ENCODE results near the gene SRSF4. TPM values are rescaled to one million over a fixed set of nuclear protein-coding genes. Genes with fewer than 3 reads are reported as not detected.
A peak's percentile ranks its signal among the peaks of the same experiment; 100 is the strongest.

Gene SRSF4
- total and polyA plus RNA-seq, 9 of the 15 experiments (the other 6 are each of a cell fraction or from before 2014, with no cell fraction given): 15.9 to 132 (median 82.0) TPM

DNA sequence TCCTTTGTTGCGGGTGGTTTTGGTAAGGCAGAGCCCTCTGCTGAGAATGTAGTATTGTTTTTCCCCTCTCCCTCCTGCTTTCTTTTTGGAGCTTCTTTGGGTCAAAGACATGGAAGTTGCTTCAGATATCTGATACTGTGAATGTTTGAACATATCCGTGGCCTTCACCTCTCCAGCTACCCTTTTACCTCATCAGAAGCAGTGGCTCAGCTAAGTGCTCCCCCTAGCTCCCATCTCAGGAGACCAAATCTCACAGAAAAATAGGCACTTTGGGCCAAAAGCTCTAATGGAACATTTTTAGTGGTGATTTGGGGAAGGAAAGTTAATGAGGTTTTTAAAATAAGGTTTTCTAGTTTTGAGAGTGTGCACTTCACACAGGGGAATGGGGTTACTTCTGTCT is 64.3 kb downstream of the SRSF4 start:
- Histone ChIP-seq H4K20me1 (replicated peaks; ENCODE audit: control insufficient read depth, insufficient read depth, low read length) (no peaks in the 10 kb centered on the region), H3K27me3 (ENCODE audit: control insufficient read depth in 2 of 2, insufficient read depth in 2 of 2, low read length in 2 of 2) (no peaks in the 10 kb centered on the region), H3K9me1 (ENCODE audit: control insufficient read depth, insufficient read depth, low read length) (no peaks in the 10 kb centered on the region), H3K4me2 (ENCODE audit: insufficient read depth, low read length) (no peak overlapping the region), H3K9ac (ENCODE audit: insufficient read depth in 1 of 2, low read depth in 2 of 2, low read length in 2 of 2) (no peak overlapping the region), H3K36me3 (ENCODE audit: control insufficient read depth, insufficient read depth, low read length) (peaks cover 68% of the 10 kb centered on the region), H3K4me1 (replicated peaks in 1 of 2; ENCODE audit: control insufficient read depth in 2 of 2, insufficient read depth in 2 of 2, low read length in 2 of 2) (peaks cover 0 to 12% of the 10 kb centered on the region in 2 experiments; a peak in 1 of 5 replicates), H3K27ac (ENCODE audit: extremely low read depth, low read depth, low read length) (no peak overlapping the region), H3K4me3 (no peak overlapping the region), H2AFZ (ENCODE audit: low read depth, low read length) (no peak overlapping the region), H3K79me2 (ENCODE audit: control insufficient read depth, insufficient read depth, low read length) (no peaks in the 10 kb centered on the region), H3K9me3 (replicated peaks; ENCODE audit: control insufficient read depth, insufficient read depth, low read depth, low read length) (no peaks in the 10 kb centered on the region; the same call in 1 of the 2 replicates)
- DNase-seq (ENCODE audit: extremely low read depth in 1 of 4, low spot score in 3 of 4) (peak in 1 of 4 experiments; percentile 25), FAIRE-seq (no peak), ATAC-seq (no peak)
- in situ Hi-C loops (cut with MboI) (no loop called here), intact Hi-C loops (cut with micrococcal nuclease) (no loop called here)
- ChIA-PET CTCF (ENCODE audit: low intra/inter-chr PET ratio) (no interaction called here), POLR2A (interaction anchor here (0.6 to 1.6 kb wide), 4 partner anchors 15 to 65 kb away, joined by 3 to 5 read pairs (median 4); no protein-coding TSS in a partner anchor)
- no TSS peak for BruUV-seq (replicated peaks)
- WGBS (ENCODE audit: insufficient coverage, low coverage, missing lambda C conversion rate): 71% methylated on average over 2 of the region's 2 CpGs
- TF ChIP-seq, protein P1, sequence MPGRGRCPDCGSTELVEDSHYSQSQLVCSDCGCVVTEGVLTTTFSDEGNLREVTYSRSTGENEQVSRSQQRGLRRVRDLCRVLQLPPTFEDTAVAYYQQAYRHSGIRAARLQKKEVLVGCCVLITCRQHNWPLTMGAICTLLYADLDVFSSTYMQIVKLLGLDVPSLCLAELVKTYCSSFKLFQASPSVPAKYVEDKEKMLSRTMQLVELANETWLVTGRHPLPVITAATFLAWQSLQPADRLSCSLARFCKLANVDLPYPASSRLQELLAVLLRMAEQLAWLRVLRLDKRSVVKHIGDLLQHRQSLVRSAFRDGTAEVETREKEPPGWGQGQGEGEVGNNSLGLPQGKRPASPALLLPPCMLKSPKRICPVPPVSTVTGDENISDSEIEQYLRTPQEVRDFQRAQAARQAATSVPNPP (IDR thresholded peaks at IDR 0.05; ENCODE audit: borderline replicate concordance, insufficient read depth, insufficient read length): no peak
- TF ChIP-seq NEUROD1 (IDR thresholded peaks at IDR 0.05; ENCODE audit: borderline replicate concordance, low read depth, low read length, partially characterized antibody): no peak
- no peak for TF ChIP-seq ERF (CRISPR knock-in tag; IDR thresholded peaks at IDR 0.05)
- no peak for TF ChIP-seq U2AF2 (optimal IDR thresholded peaks at IDR 0.05; ENCODE audit: low read depth, low read length)
- no peak for TF ChIP-seq GABPA (tag; conservative IDR thresholded peaks at IDR 0.05; ENCODE audit: low read depth)
- TF ChIP-seq FOXK1 (CRISPR knock-in tag; IDR thresholded peaks at IDR 0.05; ENCODE audit: borderline replicate concordance): no peak
- TF ChIP-seq ZNF717 (CRISPR knock-in tag; IDR thresholded peaks at IDR 0.05): no peak
- no peak for TF ChIP-seq MED1 (CRISPR knock-in tag; IDR thresholded peaks at IDR 0.05; ENCODE audit: borderline replicate concordance)
- TF ChIP-seq, protein P2, sequence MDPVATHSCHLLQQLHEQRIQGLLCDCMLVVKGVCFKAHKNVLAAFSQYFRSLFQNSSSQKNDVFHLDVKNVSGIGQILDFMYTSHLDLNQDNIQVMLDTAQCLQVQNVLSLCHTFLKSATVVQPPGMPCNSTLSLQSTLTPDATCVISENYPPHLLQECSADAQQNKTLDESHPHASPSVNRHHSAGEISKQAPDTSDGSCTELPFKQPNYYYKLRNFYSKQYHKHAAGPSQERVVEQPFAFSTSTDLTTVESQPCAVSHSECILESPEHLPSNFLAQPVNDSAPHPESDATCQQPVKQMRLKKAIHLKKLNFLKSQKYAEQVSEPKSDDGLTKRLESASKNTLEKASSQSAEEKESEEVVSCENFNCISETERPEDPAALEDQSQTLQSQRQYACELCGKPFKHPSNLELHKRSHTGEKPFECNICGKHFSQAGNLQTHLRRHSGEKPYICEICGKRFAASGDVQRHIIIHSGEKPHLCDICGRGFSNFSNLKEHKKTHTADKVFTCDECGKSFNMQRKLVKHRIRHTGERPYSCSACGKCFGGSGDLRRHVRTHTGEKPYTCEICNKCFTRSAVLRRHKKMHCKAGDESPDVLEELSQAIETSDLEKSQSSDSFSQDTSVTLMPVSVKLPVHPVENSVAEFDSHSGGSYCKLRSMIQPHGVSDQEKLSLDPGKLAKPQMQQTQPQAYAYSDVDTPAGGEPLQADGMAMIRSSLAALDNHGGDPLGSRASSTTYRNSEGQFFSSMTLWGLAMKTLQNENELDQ (CRISPR knock-in tag; IDR thresholded peaks at IDR 0.05; ENCODE audit: borderline replicate concordance): no peak
- TF ChIP-seq, protein P3, sequence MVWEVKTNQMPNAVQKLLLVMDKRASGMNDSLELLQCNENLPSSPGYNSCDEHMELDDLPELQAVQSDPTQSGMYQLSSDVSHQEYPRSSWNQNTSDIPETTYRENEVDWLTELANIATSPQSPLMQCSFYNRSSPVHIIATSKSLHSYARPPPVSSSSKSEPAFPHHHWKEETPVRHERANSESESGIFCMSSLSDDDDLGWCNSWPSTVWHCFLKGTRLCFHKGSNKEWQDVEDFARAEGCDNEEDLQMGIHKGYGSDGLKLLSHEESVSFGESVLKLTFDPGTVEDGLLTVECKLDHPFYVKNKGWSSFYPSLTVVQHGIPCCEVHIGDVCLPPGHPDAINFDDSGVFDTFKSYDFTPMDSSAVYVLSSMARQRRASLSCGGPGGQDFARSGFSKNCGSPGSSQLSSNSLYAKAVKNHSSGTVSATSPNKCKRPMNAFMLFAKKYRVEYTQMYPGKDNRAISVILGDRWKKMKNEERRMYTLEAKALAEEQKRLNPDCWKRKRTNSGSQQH (CRISPR knock-in tag; IDR thresholded peaks at IDR 0.05): no peak
- TF ChIP-seq, protein P4, sequence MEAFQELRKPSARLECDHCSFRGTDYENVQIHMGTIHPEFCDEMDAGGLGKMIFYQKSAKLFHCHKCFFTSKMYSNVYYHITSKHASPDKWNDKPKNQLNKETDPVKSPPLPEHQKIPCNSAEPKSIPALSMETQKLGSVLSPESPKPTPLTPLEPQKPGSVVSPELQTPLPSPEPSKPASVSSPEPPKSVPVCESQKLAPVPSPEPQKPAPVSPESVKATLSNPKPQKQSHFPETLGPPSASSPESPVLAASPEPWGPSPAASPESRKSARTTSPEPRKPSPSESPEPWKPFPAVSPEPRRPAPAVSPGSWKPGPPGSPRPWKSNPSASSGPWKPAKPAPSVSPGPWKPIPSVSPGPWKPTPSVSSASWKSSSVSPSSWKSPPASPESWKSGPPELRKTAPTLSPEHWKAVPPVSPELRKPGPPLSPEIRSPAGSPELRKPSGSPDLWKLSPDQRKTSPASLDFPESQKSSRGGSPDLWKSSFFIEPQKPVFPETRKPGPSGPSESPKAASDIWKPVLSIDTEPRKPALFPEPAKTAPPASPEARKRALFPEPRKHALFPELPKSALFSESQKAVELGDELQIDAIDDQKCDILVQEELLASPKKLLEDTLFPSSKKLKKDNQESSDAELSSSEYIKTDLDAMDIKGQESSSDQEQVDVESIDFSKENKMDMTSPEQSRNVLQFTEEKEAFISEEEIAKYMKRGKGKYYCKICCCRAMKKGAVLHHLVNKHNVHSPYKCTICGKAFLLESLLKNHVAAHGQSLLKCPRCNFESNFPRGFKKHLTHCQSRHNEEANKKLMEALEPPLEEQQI (IDR thresholded peaks at IDR 0.05): no peak
- TF ChIP-seq MTA2 (IDR thresholded peaks at IDR 0.05; ENCODE audit: low read depth): no peak
- TF ChIP-seq, protein P5, sequence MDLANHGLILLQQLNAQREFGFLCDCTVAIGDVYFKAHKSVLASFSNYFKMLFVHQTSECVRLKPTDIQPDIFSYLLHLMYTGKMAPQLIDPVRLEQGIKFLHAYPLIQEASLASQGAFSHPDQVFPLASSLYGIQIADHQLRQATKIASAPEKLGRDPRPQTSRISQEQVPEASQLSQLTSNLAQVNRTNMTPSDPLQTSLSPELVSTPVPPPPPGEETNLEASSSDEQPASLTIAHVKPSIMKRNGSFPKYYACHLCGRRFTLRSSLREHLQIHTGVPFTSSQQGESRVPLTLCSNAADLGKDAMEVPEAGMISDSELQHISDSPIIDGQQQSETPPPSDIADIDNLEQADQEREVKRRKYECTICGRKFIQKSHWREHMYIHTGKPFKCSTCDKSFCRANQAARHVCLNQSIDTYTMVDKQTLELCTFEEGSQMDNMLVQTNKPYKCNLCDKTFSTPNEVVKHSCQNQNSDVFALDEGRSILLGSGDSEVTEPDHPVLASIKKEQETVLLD (IDR thresholded peaks at IDR 0.05): no peak

Measured in K562 (cell line).